A549 (cell line): ENCODE data around the gene LRRC72. TPM values are rescaled to one million over a fixed set of nuclear protein-coding genes. Genes with fewer than 3 reads are reported as not detected.

ENCODE experiments used
- ATAC-seq, 2 experiments: fragments of 200-7000 bp in 1 of 2; fragments of >200 bp in 1 of 2; cut with Nextera tagmentation in 1 of 2; cut with Tn5 transposase in 1 of 2; 3 replicates each; pipeline versions ENCODE4 v1.8.0 to v1.9.1; 2018 to 2020; ENCODE audit warnings: mild to moderate bottlenecking in 1 of 2, moderate library complexity in 1 of 2
- CTCF ChIA-PET: fragments of 300-600 bp; sonication (Branson Sonifier 250); formaldehyde crosslinking; extraction: SDS; loops from one replicate; lab custom pipeline; 2021; ENCODE audit warnings: antibody characterized with exemption, inconsistent platforms; lab: Yijun Ruan, JAX
- POLR2A ChIA-PET: fragments of 350-600 bp; formaldehyde crosslinking; extraction: SDS; loops from one replicate; lab custom pipeline; 2021; ENCODE audit warnings: antibody characterized with exemption, inconsistent platforms; lab: Yijun Ruan, JAX
- DNase-seq, 2 experiments: peaks; one replicate each; pipeline versions ENCODE4 v3.0.0 to v3.0.0-alpha.2; 2011 to 2016; ENCODE audit warnings: low read depth in 1 of 2, low spot score in 1 of 2
- FAIRE-seq: peaks from 2 replicates; lab custom pipeline; 2011; peaks lifted over from hg19 to GRCh38; lab: Jason Lieb, UNC
- H3K27ac ChIP-seq, 2 experiments: fragments of >200 bp; sonication (Bioruptor Twin); formaldehyde crosslinking; 3 replicates each; pipeline ENCODE4 v1.5.1; 2016 to 2017
- H3K4me1 ChIP-seq: fragments of >200 bp; sonication (Bioruptor Twin); formaldehyde crosslinking; 3 replicates; pipeline ENCODE4 v1.6.1; 2016
- H3K4me2 ChIP-seq: fragments of >200 bp; sonication (Bioruptor Twin); formaldehyde crosslinking; 3 replicates; pipeline ENCODE4 v1.6.1; 2016
- H3K4me3 ChIP-seq: fragments of >200 bp; sonication (Bioruptor Twin); formaldehyde crosslinking; 3 replicates; pipeline ENCODE4 v1.5.1; 2016
- H3K9me3 ChIP-seq: fragments of >200 bp; sonication (Bioruptor Twin); formaldehyde crosslinking; 3 replicates; pipeline ENCODE4 v1.6.1; 2016
- ATOH8 ChIP-seq: fragments of 250-450 bp; sonication (Bioruptor Pico); IDR thresholded peaks from 2 replicates; pipeline ENCODE4 v1.5.0; 2020; ENCODE audit warnings: low read depth, mild to moderate bottlenecking, moderate library complexity
- BCL3 ChIP-seq: fragments of >200 bp; sonication (Bioruptor Twin); formaldehyde crosslinking; IDR thresholded peaks from 3 replicates; pipeline ENCODE4 v1.6.1; 2016
- BHLHE40 ChIP-seq: IDR thresholded peaks from 2 replicates; pipeline ENCODE4 v1.6.1; 2012; ENCODE audit warnings: low read depth, low read length, inconsistent platforms
- CTCF ChIP-seq: fragments of >200 bp; sonication (Bioruptor Twin); formaldehyde crosslinking; IDR thresholded peaks from 3 replicates; pipeline ENCODE4 v1.5.1; 2016
- EHMT2 ChIP-seq: fragments of 200-600 bp; sonication (generic); IDR thresholded peaks from 2 replicates; pipeline ENCODE4 v1.6.1; 2016; ENCODE audit warnings: antibody characterized with exemption, low read depth, mild to moderate bottlenecking, moderate library complexity
- ESRRA ChIP-seq: fragments of 150-350 bp; IDR thresholded peaks from 2 replicates; pipeline ENCODE4 v1.6.1; 2014; ENCODE audit warnings: mild to moderate bottlenecking, low read length, borderline replicate concordance
- GATA3 ChIP-seq: IDR thresholded peaks from 2 replicates; pipeline ENCODE4 v1.6.1; 2012; ENCODE audit warnings: borderline replicate concordance
- JUN ChIP-seq, 2 experiments: fragments of >200 bp; sonication (Bioruptor Twin); formaldehyde crosslinking; IDR thresholded peaks; 2 replicates in 1 of 2; 3 replicates in 1 of 2; pipeline ENCODE4 v1.6.1; 2016 to 2017
- MAX ChIP-seq: IDR thresholded peaks from 2 replicates; pipeline ENCODE4 v1.6.1; 2012
- MYC ChIP-seq: IDR thresholded peaks from 2 replicates; pipeline ENCODE4 v1.6.1; 2012; ENCODE audit warnings: mild to moderate bottlenecking, inconsistent platforms, low read length, improper control_type of control experiment, borderline replicate concordance
- NPAS2 ChIP-seq: fragments of 250-450 bp; sonication (Bioruptor Pico); IDR thresholded peaks from 2 replicates; pipeline ENCODE4 v1.8.0; 2022; ENCODE audit warnings: mild to moderate bottlenecking, moderate library complexity, borderline replicate concordance
- NR3C1 ChIP-seq: fragments of >200 bp; sonication (Bioruptor Twin); formaldehyde crosslinking; IDR thresholded peaks from 3 replicates; pipeline ENCODE4 v1.6.1; 2017
- PBX3 ChIP-seq: IDR thresholded peaks from 2 replicates; pipeline ENCODE4 v1.6.1; 2012
- POLR2A ChIP-seq: IDR thresholded peaks from 2 replicates; pipeline ENCODE4 v1.6.1; 2012; ENCODE audit warnings: mild to moderate bottlenecking, low read length
- RAD21 ChIP-seq, 2 experiments: fragments of >200 bp in 1 of 2; sonication (Bioruptor Twin) in 1 of 2; formaldehyde crosslinking in 1 of 2; IDR thresholded peaks in 1 of 2; conservative IDR thresholded peaks in 1 of 2; 2 replicates in 1 of 2; 3 replicates in 1 of 2; pipeline ENCODE4 v1.6.1; 2012 to 2018; ENCODE audit warnings: inconsistent platforms in 1 of 2
- RFX5 ChIP-seq: fragments of 450-650 bp; IDR thresholded peaks from 2 replicates; pipeline ENCODE4 v1.7.1; 2014; ENCODE audit warnings: antibody characterized with exemption, mild to moderate bottlenecking, moderate library complexity
- ZSCAN20 ChIP-seq: fragments of 250-450 bp; sonication (Bioruptor Pico); IDR thresholded peaks from 2 replicates; pipeline ENCODE4 v1.8.0; 2022; ENCODE audit warnings: mild to moderate bottlenecking, moderate library complexity
- WGBS: methylation state at CpG from one replicate; pipeline ENCODE4 v1.1.6; 2017; ENCODE audit errors: missing lambda C conversion rate; 5-methylcytosine and 5-hydroxymethylcytosine counted together
- polyA plus RNA-seq, 4 experiments: library from polyadenylated mRNA; depleted of rRNA in 3 of 4; stranded (reverse); fragments of >200 nt; fragmentation: RNase III in 1 of 4; extraction: RNeasy Plus Mini Kit Qiagen cat#74134 plus additional on column Dnase treatment in 1 of 4; gene quantifications; 2 replicates in 3 of 4; 3 replicates in 1 of 4; pipeline ENCODE4 v1.2.3, GENCODE V29; 2011 to 2017

LRRC72 gene
- polyA plus RNA-seq, 2 of the 4 experiments (the other 2 are of a cell fraction) = not detected

- Histone ChIP-seq H3K4me3 (no peak overlapping the region), H3K4me1 (no peaks in the 10 kb centered on the region), H3K9me3 (no peaks in the 10 kb centered on the region), H3K27ac (no peak overlapping the region), H3K4me2 (no peak overlapping the region)
- ChIA-PET CTCF (no interaction called here), POLR2A (no interaction called here)
- ATAC-seq (peak in 1 of 2 experiments; percentile 66; a peak in 3 of 6 replicates), DNase-seq (peak in 1 of 2 experiments; percentile 20), FAIRE-seq (no peak)
- WGBS = 91% methylated on average over 3 of the region's 3 CpGs
- TF ChIP-seq RFX5 = no peak
- TF ChIP-seq RAD21 (conservative IDR thresholded peaks at IDR 0.05 in 1 of 2, IDR thresholded peaks at IDR 0.05 in 1 of 2) = peak in 1 of 2 experiments; percentile 39; a peak in 1 of 5 replicates
- TF ChIP-seq JUN (IDR thresholded peaks at IDR 0.05) = no peak
- peak; percentile 23; the same call in 2 of the 3 replicates for TF ChIP-seq CTCF
- TF ChIP-seq ATOH8 (CRISPR knock-in tag) = no peak
- TF ChIP-seq NR3C1 = no peak
Measured at GRCh38 chr7:16604054-16604453, 77.4 kb downstream of the LRRC72 start.

GRCh38 chr7:16606704-16607103 is 80.1 kb downstream of the LRRC72 start:
- H3K4me2 ChIP-seq = no peak overlapping the region
- ChIA-PET CTCF (no interaction called here), POLR2A (no interaction called here)
- 95% methylated on average over 3 of the region's 3 CpGs for WGBS
- no peaks in the 10 kb centered on the region for H3K9me3 ChIP-seq
- peaks cover 19% of the 10 kb centered on the region for H3K4me1 ChIP-seq
- no peak overlapping the region for H3K27ac ChIP-seq
- ATAC-seq (no peak), FAIRE-seq (no peak), DNase-seq (no peak)
- H3K4me3 ChIP-seq = no peak overlapping the region
- TF ChIP-seq ZSCAN20 (CRISPR knock-in tag) = no peak
- TF ChIP-seq ESRRA = no peak
- no peak for TF ChIP-seq BHLHE40
- no peak for TF ChIP-seq POLR2A
- TF ChIP-seq EHMT2 = no peak
- no peak for TF ChIP-seq BCL3
- TF ChIP-seq MYC = no peak

- TF ChIP-seq MAX (no peak), PBX3 (no peak), NPAS2 (CRISPR knock-in tag) (no peak), GATA3 (peak; percentile 31; the same call in 1 of the 2 replicates)
- Histone ChIP-seq H3K4me1 (peaks cover 19% of the 10 kb centered on the region), H3K9me3 (no peaks in the 10 kb centered on the region), H3K27ac (no peak overlapping the region; a peak in 1 of 6 replicates), H3K4me3 (no peak overlapping the region), H3K4me2 (peak overlapping the region; percentile 68)
- FAIRE-seq = no peak
- WGBS = 55% methylated on average over 4 of the region's 4 CpGs
- ChIA-PET CTCF (interaction anchor here (1.2 kb wide), 1 partner anchor 178 kb away, joined by 3 read pairs; no protein-coding TSS in a partner anchor), POLR2A (no interaction called here)
- DNase-seq = peak in 1 of 2 experiments; percentile 39
- ATAC-seq = peak in 1 of 2 experiments; percentile 68; a peak in 4 of 6 replicates
Measured at GRCh38 chr7:16609842-16610450, 83.3 kb downstream of the LRRC72 start.
